CD14-positive monocyte (primary cell): ENCODE measurements around the gene PLXNA1. TPM values are rescaled to one million over a fixed set of nuclear protein-coding genes. Genes with fewer than 3 reads are reported as not detected.

Experiments used
- DNase-seq, 3 donors: peaks; one replicate each; pipeline ENCODE4 v3.0.0-alpha.2; 2011 to 2022
- H2AFZ ChIP-seq: 2 replicates; pipeline ENCODE4 v1.6.0; 2012; ENCODE audit warnings: mild to moderate bottlenecking, low read depth, low read length, inconsistent platforms; ENCODE audit not compliant: insufficient read depth, poor library complexity, severe bottlenecking
- H3K27ac ChIP-seq, 2 donors: 1 replicate in 1 of 2; 2 replicates in 1 of 2; pipeline ENCODE4 v1.5.1; 2012 to 2013; ENCODE audit warnings: low read length in 2 of 2, control low read depth in 1 of 2, inconsistent platforms in 1 of 2, low read depth in 1 of 2, mild to moderate bottlenecking in 1 of 2
- H3K27me3 ChIP-seq, 2 donors: one replicate each; pipeline versions ENCODE4 v1.6.0 to v1.6.1; 2011 to 2013; ENCODE audit warnings: low read length in 2 of 2; ENCODE audit not compliant: control insufficient read depth in 2 of 2, insufficient read depth in 2 of 2
- H3K36me3 ChIP-seq, 2 donors: replicated peaks in 1 of 2; 1 replicate in 1 of 2; 2 replicates in 1 of 2; pipeline versions ENCODE4 v1.5.1 to v1.6.1; 2012 to 2013; ENCODE audit warnings: low read length in 2 of 2, control low read depth in 1 of 2, inconsistent platforms in 1 of 2, mild to moderate bottlenecking in 1 of 2; ENCODE audit not compliant: insufficient read depth in 2 of 2, control insufficient read depth in 1 of 2
- H3K4me1 ChIP-seq, 2 donors: 1 replicate in 1 of 2; 2 replicates in 1 of 2; pipeline versions ENCODE4 v1.5.1 to v1.6.1; 2012 to 2013; ENCODE audit warnings: low read length in 2 of 2, control low read depth in 1 of 2, inconsistent platforms in 1 of 2, mild to moderate bottlenecking in 1 of 2, moderate library complexity in 1 of 2; ENCODE audit not compliant: insufficient read depth in 2 of 2, control insufficient read depth in 1 of 2
- H3K4me2 ChIP-seq: replicated peaks from 2 replicates; pipeline ENCODE3; 2012; ENCODE audit warnings: low read length, moderate library complexity, mild to moderate bottlenecking; ENCODE audit not compliant: poor library complexity, severe bottlenecking; ENCODE audit errors: extremely low read depth
- H3K4me3 ChIP-seq, 3 experiments: fragments of 200-600 bp in 1 of 3; sonication (generic) in 1 of 3; replicated peaks in 1 of 3; 1 replicate in 2 of 3; 2 replicates in 1 of 3; pipeline ENCODE4 v1.5.1; 2011 to 2013; ENCODE audit warnings: low read length in 3 of 3, mild to moderate bottlenecking in 3 of 3, control low read depth in 2 of 3, low read depth in 2 of 3, inconsistent platforms in 1 of 3, moderate library complexity in 1 of 3
- H3K79me2 ChIP-seq: 2 replicates; pipeline ENCODE4 v1.6.0; 2012; ENCODE audit warnings: mild to moderate bottlenecking, control low read depth, inconsistent platforms, low read length, moderate library complexity; ENCODE audit not compliant: insufficient read depth
- H3K9ac ChIP-seq: 2 replicates; pipeline ENCODE4 v1.6.0; 2017; ENCODE audit warnings: low read length, mild to moderate bottlenecking; ENCODE audit not compliant: insufficient read depth, poor library complexity, severe bottlenecking
- H3K9me3 ChIP-seq, 2 donors: replicated peaks in 1 of 2; 1 replicate in 1 of 2; 2 replicates in 1 of 2; pipeline versions ENCODE4 v1.5.1 to v1.6.1; 2012 to 2013; ENCODE audit warnings: low read length in 2 of 2, control low read depth in 1 of 2; ENCODE audit not compliant: control insufficient read depth in 1 of 2, insufficient read depth in 1 of 2
- H4K20me1 ChIP-seq: 2 replicates; pipeline ENCODE4 v1.6.0; 2012; ENCODE audit warnings: mild to moderate bottlenecking, low read length, control low read depth, moderate library complexity; ENCODE audit not compliant: insufficient read depth
- H3K27ac Mint-ChIP-seq, 7 donors: one replicate each; pipeline ENCODE4 v1.8.0; 2020; ENCODE audit warnings: mild to moderate bottlenecking in 7 of 7, mixed read lengths in 7 of 7, moderate library complexity in 6 of 7, inconsistent platforms in 2 of 7
- H3K27me3 Mint-ChIP-seq, 3 donors: one replicate each; pipeline ENCODE4 v1.8.0; 2021 to 2022; ENCODE audit warnings: low read depth in 3 of 3, mild to moderate bottlenecking in 3 of 3, mixed read lengths in 3 of 3, moderate library complexity in 3 of 3, inconsistent platforms in 1 of 3
- H3K36me3 Mint-ChIP-seq, 2 donors: one replicate each; pipeline ENCODE4 v1.8.0; 2020; ENCODE audit warnings: mixed read lengths in 2 of 2, inconsistent platforms in 1 of 2, mild to moderate bottlenecking in 1 of 2
- H3K4me1 Mint-ChIP-seq: one replicate; pipeline ENCODE4 v1.8.0; 2020; ENCODE audit warnings: mild to moderate bottlenecking, mixed read lengths
- H3K4me3 Mint-ChIP-seq, 2 donors: one replicate each; pipeline ENCODE4 v1.8.0; 2020; ENCODE audit warnings: mild to moderate bottlenecking in 2 of 2, mixed read lengths in 2 of 2, moderate library complexity in 1 of 2
- H3K9me3 Mint-ChIP-seq, 7 donors: one replicate each; pipeline ENCODE4 v1.8.0; 2020 to 2022; ENCODE audit warnings: mixed read lengths in 7 of 7, mild to moderate bottlenecking in 6 of 7, moderate library complexity in 6 of 7, inconsistent platforms in 2 of 7
- CTCF ChIP-seq: fragments of 200-600 bp; IDR thresholded peaks from one replicate; pipeline ENCODE4 v1.8.0; 2022; ENCODE audit warnings: antibody characterized with exemption, mild to moderate bottlenecking
- WGBS: methylation state at CpG from one replicate; pipeline ENCODE4 v1.1.5; 2013; ENCODE audit warnings: missing lambda C conversion rate; ENCODE audit not compliant: insufficient coverage; 5-methylcytosine and 5-hydroxymethylcytosine counted together
- intact Hi-C, 2 donors: fragments of 100-400 bp; cut with micrococcal nuclease; formaldehyde crosslinking; loops; one replicate each; pipeline versions ENCODE4 v1.15.0 to v1.15.1; 2023
- polyA plus RNA-seq, 3 donors: library from polyadenylated mRNA; depleted of rRNA in 1 of 3; unstranded in 2 of 3; stranded (reverse) in 1 of 3; fragments of 300-500 nt in 2 of 3; fragments of >200 nt in 1 of 3; fragmentation: Illumina TruSeq in 2 of 3; gene quantifications; 1 replicate in 2 of 3; 2 replicates in 1 of 3; pipeline ENCODE4 v1.2.3, GENCODE V29; 2012 to 2021

The PLXNA1 gene
- polyA plus RNA-seq, 3 donors, result 2.7 TPM; not detected in 2

- Histone ChIP-seq H3K36me3 (no peaks in the 10 kb centered on the region), H3K9ac (no peak overlapping the region), H3K79me2 (no peaks in the 10 kb centered on the region), H2AFZ (no peak overlapping the region), H3K27ac (no peak overlapping the region), H4K20me1 (no peaks in the 10 kb centered on the region), H3K9me3 (no peaks in the 10 kb centered on the region), H3K4me3 (no peak overlapping the region), H3K4me2 (no peak overlapping the region), H3K27me3 (no peaks in the 10 kb centered on the region), H3K4me1 (no peaks in the 10 kb centered on the region)
- intact Hi-C loops, result no loop called here
- H3K4me3 Mint-ChIP-seq, result no peak overlapping the region
- H3K36me3 Mint-ChIP-seq, result no peaks in the 10 kb centered on the region
- no peaks in the 10 kb centered on the region for H3K4me1 Mint-ChIP-seq
- no peak overlapping the region for H3K27ac Mint-ChIP-seq
- H3K9me3 Mint-ChIP-seq, result peaks cover 0 to 3% (median 0%) of the 10 kb centered on the region in 7 donors
- DNase-seq, result no peak
- TF ChIP-seq CTCF, result no peak
- 98% methylated on average over 11 of the region's 12 CpGs for WGBS
- peaks cover 0 to 3% (median 0%) of the 10 kb centered on the region in 3 donors for H3K27me3 Mint-ChIP-seq
Observed at GRCh38 chr3:127000761-127001160, 17.8 kb downstream of the PLXNA1 start.

GRCh38 chr3:127001486-127002194 is 18.7 kb downstream of the PLXNA1 start:
- peaks cover 0 to 1% (median 0%) of the 10 kb centered on the region in 3 donors for H3K27me3 Mint-ChIP-seq
- DNase-seq, result no peak
- Histone ChIP-seq H3K4me3 (no peak overlapping the region), H3K27me3 (no peaks in the 10 kb centered on the region), H3K9ac (no peak overlapping the region), H3K4me2 (no peak overlapping the region), H3K79me2 (no peaks in the 10 kb centered on the region), H3K4me1 (no peaks in the 10 kb centered on the region), H4K20me1 (no peaks in the 10 kb centered on the region), H3K9me3 (no peaks in the 10 kb centered on the region), H3K27ac (no peak overlapping the region), H2AFZ (no peak overlapping the region), H3K36me3 (no peaks in the 10 kb centered on the region)
- H3K9me3 Mint-ChIP-seq, result peaks cover 0 to 3% (median 0%) of the 10 kb centered on the region in 7 donors
- no peak for TF ChIP-seq CTCF
- H3K4me3 Mint-ChIP-seq, result no peak overlapping the region
- H3K4me1 Mint-ChIP-seq, result no peaks in the 10 kb centered on the region
- no peaks in the 10 kb centered on the region for H3K36me3 Mint-ChIP-seq
- intact Hi-C loops, result no loop called here
- no peak overlapping the region for H3K27ac Mint-ChIP-seq
- 86% methylated on average over 12 of the region's 23 CpGs for WGBS
